Astrocyte (in vitro differentiated cells and primary cell): ENCODE data around the gene IQGAP2. TPM values are rescaled to one million over a fixed set of nuclear protein-coding genes. Genes with fewer than 3 reads are reported as not detected.

Source experiments
- DNase-seq: peaks from one replicate; pipeline ENCODE4 v3.0.0-alpha.2; 2010; ENCODE audit warnings: low read depth
- FAIRE-seq: peaks from 2 replicates; lab custom pipeline; 2011; peaks lifted over from hg19 to GRCh38; lab: Jason Lieb, UNC
- H2AFZ ChIP-seq: 2 replicates; pipeline ENCODE4 v1.6.0; 2012; ENCODE audit warnings: low read depth, low read length, inconsistent platforms
- H3K27ac ChIP-seq: 2 replicates; pipeline ENCODE4 v1.5.1; 2011; ENCODE audit warnings: low read depth, low read length, inconsistent platforms
- H3K27me3 ChIP-seq: 2 replicates; pipeline ENCODE4 v1.6.0; 2011; ENCODE audit warnings: low read length, inconsistent platforms; ENCODE audit not compliant: insufficient read depth
- H3K36me3 ChIP-seq: 2 replicates; pipeline ENCODE4 v1.5.1; 2011; ENCODE audit warnings: low read length, inconsistent platforms; ENCODE audit not compliant: insufficient read depth
- H3K4me1 ChIP-seq: 2 replicates; pipeline ENCODE4 v1.5.1; 2011; ENCODE audit warnings: low read length, inconsistent platforms; ENCODE audit not compliant: insufficient read depth
- H3K4me2 ChIP-seq: 2 replicates; pipeline ENCODE4 v1.6.0; 2012; ENCODE audit warnings: low read length, inconsistent platforms
- H3K4me3 ChIP-seq: 2 replicates; pipeline ENCODE4 v1.5.1; 2011; ENCODE audit warnings: low read depth, mild to moderate bottlenecking, low read length, inconsistent platforms; ENCODE audit not compliant: insufficient read depth
- H3K79me2 ChIP-seq: 2 replicates; pipeline ENCODE4 v1.6.0; 2012; ENCODE audit warnings: mild to moderate bottlenecking, low read length, inconsistent platforms; ENCODE audit not compliant: insufficient read depth
- H3K9ac ChIP-seq: 2 replicates; pipeline ENCODE4 v1.6.0; 2012; ENCODE audit warnings: mild to moderate bottlenecking, low read length, inconsistent platforms
- H3K9me3 ChIP-seq: 2 replicates; pipeline ENCODE4 v1.5.1; 2012; ENCODE audit warnings: low read depth, mild to moderate bottlenecking, low read length, inconsistent platforms; ENCODE audit not compliant: insufficient read depth
- H4K20me1 ChIP-seq: 2 replicates; pipeline ENCODE4 v1.6.0; 2012; ENCODE audit warnings: low read length, inconsistent platforms; ENCODE audit not compliant: insufficient read depth
- H3K27ac Mint-ChIP-seq: one replicate; pipeline ENCODE4 v1.8.0; 2021; ENCODE audit warnings: mild to moderate bottlenecking, mixed read lengths; ENCODE audit not compliant: unreplicated experiment
- H3K27me3 Mint-ChIP-seq: one replicate; pipeline ENCODE4 v1.8.0; 2021; ENCODE audit warnings: low read depth, mixed read lengths; ENCODE audit not compliant: unreplicated experiment
- H3K36me3 Mint-ChIP-seq: one replicate; pipeline ENCODE4 v1.8.0; 2021; ENCODE audit warnings: low read depth, mixed read lengths; ENCODE audit not compliant: unreplicated experiment
- H3K4me1 Mint-ChIP-seq: one replicate; pipeline ENCODE4 v1.8.0; 2021; ENCODE audit warnings: low read depth, mixed read lengths; ENCODE audit not compliant: unreplicated experiment
- H3K4me3 Mint-ChIP-seq: one replicate; pipeline ENCODE4 v1.8.0; 2021; ENCODE audit warnings: mild to moderate bottlenecking, moderate library complexity, mixed read lengths; ENCODE audit not compliant: unreplicated experiment
- H3K9me3 Mint-ChIP-seq: one replicate; pipeline ENCODE4 v1.8.0; 2021; ENCODE audit warnings: mild to moderate bottlenecking, mixed read lengths; ENCODE audit not compliant: unreplicated experiment
- EZH2 ChIP-seq: IDR thresholded peaks from 2 replicates; pipeline ENCODE4 v1.6.1; 2012; ENCODE audit warnings: mild to moderate bottlenecking, low read length, inconsistent platforms; ENCODE audit not compliant: insufficient read depth
- total RNA-seq: library from RNA; stranded (reverse); gene quantifications from 2 replicates; pipeline ENCODE4 v1.2.1, GENCODE V29; 2021
- TF ChIP-seq, protein P1 (sequence below): IDR thresholded peaks from 2 replicates; pipeline ENCODE4 v1.5.1; 2011; ENCODE audit warnings: low read depth, mild to moderate bottlenecking, inconsistent platforms, low read length, moderate library complexity; ENCODE audit not compliant: insufficient read depth

The IQGAP2 gene
- total RNA-seq, 1 donor from 2014 or later = 2.9 TPM

DNA sequence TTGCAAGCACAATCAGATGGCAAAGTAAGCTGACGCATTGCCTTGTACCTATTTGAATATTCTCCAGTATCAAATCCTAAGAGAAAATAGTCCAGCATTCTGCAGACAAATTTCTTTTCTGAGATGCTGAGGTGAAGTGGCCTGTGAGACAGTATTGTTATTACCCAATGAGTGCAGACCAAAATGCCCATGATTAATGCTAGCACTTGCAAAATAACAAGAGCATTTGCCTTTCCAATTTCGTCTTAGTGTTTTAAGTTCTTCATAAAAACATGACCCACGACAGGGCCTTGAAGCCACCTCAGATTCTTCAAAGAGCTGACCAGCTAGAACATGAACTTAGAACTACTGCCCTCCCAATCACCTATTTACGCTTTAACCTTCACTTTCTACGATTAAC is 2.6 kb upstream of the IQGAP2 start:
- H3K79me2 ChIP-seq = no peaks in the 10 kb centered on the region
- no peaks in the 10 kb centered on the region for H3K36me3 ChIP-seq
- Mint-ChIP-seq H3K4me1 (peaks cover 3% of the 10 kb centered on the region), H3K36me3 (no peaks in the 10 kb centered on the region), H3K27ac (no peak overlapping the region), H3K4me3 (no peak overlapping the region), H3K9me3 (no peaks in the 10 kb centered on the region), H3K27me3 (peaks cover 15% of the 10 kb centered on the region)
- H3K27ac ChIP-seq = no peak overlapping the region
- H3K4me3 ChIP-seq = no peak overlapping the region
- H2AFZ ChIP-seq = no peak overlapping the region
- H3K9me3 ChIP-seq = no peaks in the 10 kb centered on the region
- no peaks in the 10 kb centered on the region for H4K20me1 ChIP-seq
- H3K4me1 ChIP-seq = peaks cover 2% of the 10 kb centered on the region
- peaks cover 33% of the 10 kb centered on the region for H3K27me3 ChIP-seq
- no peak for DNase-seq
- TF ChIP-seq, protein P1, sequence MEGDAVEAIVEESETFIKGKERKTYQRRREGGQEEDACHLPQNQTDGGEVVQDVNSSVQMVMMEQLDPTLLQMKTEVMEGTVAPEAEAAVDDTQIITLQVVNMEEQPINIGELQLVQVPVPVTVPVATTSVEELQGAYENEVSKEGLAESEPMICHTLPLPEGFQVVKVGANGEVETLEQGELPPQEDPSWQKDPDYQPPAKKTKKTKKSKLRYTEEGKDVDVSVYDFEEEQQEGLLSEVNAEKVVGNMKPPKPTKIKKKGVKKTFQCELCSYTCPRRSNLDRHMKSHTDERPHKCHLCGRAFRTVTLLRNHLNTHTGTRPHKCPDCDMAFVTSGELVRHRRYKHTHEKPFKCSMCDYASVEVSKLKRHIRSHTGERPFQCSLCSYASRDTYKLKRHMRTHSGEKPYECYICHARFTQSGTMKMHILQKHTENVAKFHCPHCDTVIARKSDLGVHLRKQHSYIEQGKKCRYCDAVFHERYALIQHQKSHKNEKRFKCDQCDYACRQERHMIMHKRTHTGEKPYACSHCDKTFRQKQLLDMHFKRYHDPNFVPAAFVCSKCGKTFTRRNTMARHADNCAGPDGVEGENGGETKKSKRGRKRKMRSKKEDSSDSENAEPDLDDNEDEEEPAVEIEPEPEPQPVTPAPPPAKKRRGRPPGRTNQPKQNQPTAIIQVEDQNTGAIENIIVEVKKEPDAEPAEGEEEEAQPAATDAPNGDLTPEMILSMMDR = no peak
- TF ChIP-seq EZH2 = no peak
- H3K4me2 ChIP-seq = no peak overlapping the region
- no peak overlapping the region for H3K9ac ChIP-seq
- no peak for FAIRE-seq

GRCh38 chr5:76401801-76402250 is 1.3 kb upstream of the IQGAP2 start:
- Mint-ChIP-seq H3K4me1 (no peaks in the 10 kb centered on the region), H3K9me3 (no peaks in the 10 kb centered on the region), H3K27me3 (peaks cover 25% of the 10 kb centered on the region), H3K36me3 (no peaks in the 10 kb centered on the region), H3K4me3 (peak overlapping the region; percentile 92), H3K27ac (no peak overlapping the region)
- FAIRE-seq = no peak
- no peaks in the 10 kb centered on the region for H3K79me2 ChIP-seq
- TF ChIP-seq, protein P1 = no peak
- TF ChIP-seq EZH2 = no peak
- no peaks in the 10 kb centered on the region for H4K20me1 ChIP-seq
- H3K27me3 ChIP-seq = peaks cover 39% of the 10 kb centered on the region
- H2AFZ ChIP-seq = peak overlapping the region; percentile 20
- no peak for DNase-seq
- no peak overlapping the region for H3K9ac ChIP-seq
- H3K4me1 ChIP-seq = peaks cover 2% of the 10 kb centered on the region
- H3K9me3 ChIP-seq = no peaks in the 10 kb centered on the region
- H3K36me3 ChIP-seq = no peaks in the 10 kb centered on the region
- no peak overlapping the region for H3K4me3 ChIP-seq
- H3K27ac ChIP-seq = no peak overlapping the region
- peak overlapping the region; percentile 99 for H3K4me2 ChIP-seq

DNA sequence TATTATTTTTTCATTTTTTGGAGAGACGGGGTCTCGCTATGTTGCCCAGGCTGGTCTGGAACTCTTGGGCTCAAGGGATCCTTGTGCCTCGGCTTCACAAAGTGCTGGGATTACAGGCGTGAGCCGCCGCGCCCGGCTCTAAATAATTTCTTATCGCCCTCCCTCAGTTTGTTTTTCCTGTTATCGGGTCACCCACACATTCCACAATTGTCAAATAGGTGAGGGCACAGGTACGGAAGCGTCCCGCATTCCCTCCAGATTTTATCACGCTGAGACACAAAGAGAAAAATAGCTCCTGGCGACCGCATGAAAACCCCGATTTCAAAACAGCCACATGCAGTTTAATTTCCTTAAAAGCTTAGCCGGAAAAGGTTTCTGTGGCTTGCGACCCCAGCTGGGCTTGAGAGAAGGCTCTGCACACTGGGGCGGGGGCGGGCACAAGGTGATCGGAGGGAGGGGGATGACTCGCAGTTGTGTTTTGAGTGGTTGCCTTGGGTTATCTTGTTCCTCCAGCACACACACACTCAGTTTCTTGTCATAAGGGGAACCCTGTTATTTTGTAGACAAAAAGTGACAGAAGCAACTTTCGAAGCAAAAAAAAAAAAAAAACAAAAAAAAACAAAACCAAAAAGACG is 717 bp upstream of the IQGAP2 start:
- Histone ChIP-seq H3K4me1 (peaks cover 2% of the 10 kb centered on the region), H2AFZ (peak overlapping the region; percentile 20), H3K27ac (no peak overlapping the region), H3K9ac (peak overlapping the region; percentile 65), H4K20me1 (no peaks in the 10 kb centered on the region), H3K36me3 (no peaks in the 10 kb centered on the region), H3K27me3 (peaks cover 39% of the 10 kb centered on the region), H3K9me3 (no peaks in the 10 kb centered on the region), H3K4me3 (peak overlapping the region; percentile 74), H3K4me2 (peak overlapping the region; percentile 99), H3K79me2 (no peaks in the 10 kb centered on the region)
- H3K9me3 Mint-ChIP-seq = no peaks in the 10 kb centered on the region
- H3K4me3 Mint-ChIP-seq = peak overlapping the region; percentile 92
- H3K27me3 Mint-ChIP-seq = peaks cover 29% of the 10 kb centered on the region
- FAIRE-seq (no peak), DNase-seq (no peak)
- H3K27ac Mint-ChIP-seq = peak overlapping the region; percentile 83
- no peaks in the 10 kb centered on the region for H3K4me1 Mint-ChIP-seq
- no peak for TF ChIP-seq EZH2
- TF ChIP-seq, protein P1 = no peak
- no peaks in the 10 kb centered on the region for H3K36me3 Mint-ChIP-seq
